NCI-H526 (cell line): ENCODE measurements around the gene PRPF40B.
A peak's percentile ranks its signal among the peaks of the same experiment; 100 is the strongest.

Experiments
- DNase-seq, 2 experiments: peaks; one replicate each; lab custom pipeline; 2025; lab: John Stamatoyannopoulos, UW

Gene PRPF40B

DNA sequence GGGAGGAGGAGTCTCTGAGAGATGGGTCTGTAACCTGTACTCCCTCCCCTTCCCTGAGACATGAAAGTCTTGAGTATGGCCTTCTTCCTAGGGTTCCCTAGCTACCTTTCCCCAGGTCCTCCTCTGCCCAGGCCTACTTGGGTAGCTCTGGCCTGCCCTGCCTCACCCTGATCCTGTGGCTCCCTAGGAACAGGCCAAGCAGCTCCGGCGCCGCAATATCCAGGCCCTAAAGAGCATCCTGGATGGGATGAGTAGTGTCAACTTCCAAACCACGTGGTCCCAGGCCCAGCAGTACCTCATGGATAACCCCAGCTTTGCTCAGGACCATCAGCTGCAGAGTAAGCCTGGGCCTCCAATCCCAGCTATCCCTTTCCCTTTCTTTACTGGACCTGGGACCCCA is 12.3 kb downstream of the PRPF40B start:
- no peak for DNase-seq

- DNase-seq, result no peak
Observed at GRCh38 chr12:49636574-49636973, 13.2 kb downstream of the PRPF40B start.

DNA sequence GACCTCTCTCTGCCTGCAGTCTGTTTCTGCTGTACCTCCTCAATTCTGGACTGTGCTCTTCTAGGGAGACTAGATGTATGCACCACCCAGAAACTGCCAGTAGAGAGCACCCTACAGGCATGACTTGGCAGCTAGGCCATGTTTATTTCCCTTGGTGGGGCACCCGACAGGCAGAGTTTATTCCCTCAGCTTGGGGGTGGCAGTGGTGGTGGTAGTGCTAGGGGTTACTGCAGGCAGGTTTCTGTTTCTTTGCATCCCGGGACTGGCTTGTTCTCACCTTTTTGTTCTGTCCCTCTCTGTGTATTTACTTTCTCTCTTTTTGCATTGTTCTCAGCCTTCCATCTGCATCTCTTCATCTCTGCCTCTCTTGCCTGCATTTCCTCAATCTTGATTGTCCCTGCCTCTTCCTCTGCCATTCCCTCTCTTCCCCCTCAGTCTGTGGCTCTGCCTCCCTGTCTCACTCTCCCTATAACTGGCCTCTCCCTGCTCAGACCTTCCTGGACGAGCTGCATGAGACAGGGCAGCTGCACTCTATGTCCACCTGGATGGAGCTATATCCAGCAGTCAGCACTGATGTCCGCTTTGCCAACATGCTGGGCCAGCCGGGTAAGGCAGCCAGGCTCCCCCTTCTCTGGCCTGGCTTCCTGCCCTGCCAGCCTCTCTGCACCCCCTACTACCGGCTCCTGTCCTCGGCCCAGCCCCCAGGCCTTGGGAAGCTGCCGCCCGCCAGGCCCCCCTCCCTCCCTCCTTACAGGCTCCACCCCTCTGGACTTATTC is 13.8 kb downstream of the PRPF40B start:
- peak; percentile 47 to 63 for DNase-seq

GRCh38 chr12:49641748-49642369 is 18.5 kb downstream of the PRPF40B start:
- DNase-seq, result no peak

GRCh38 chr12:49642370-49642802 is 19.0 kb downstream of the PRPF40B start:
- DNase-seq, result no peak

DNA sequence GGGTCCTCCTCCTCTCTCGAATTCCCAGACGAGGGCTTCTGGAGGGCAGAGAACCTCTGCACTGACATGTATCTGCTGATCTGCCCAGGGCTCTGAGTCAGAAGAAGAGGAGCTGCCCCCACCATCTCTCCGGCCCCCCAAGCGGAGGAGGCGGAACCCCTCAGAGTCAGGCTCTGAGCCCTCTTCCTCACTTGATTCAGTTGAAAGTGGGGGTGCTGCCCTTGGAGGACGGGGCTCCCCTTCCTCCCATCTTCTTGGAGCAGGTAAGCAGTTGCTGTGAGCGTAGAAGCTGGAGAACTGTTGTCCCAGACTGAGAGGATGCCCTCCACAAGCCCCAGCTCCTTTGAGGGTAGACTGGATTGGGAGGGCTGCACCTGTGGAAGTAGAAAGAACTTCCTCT is 19.8 kb downstream of the PRPF40B start:
- DNase-seq, result no peak

- no peak for DNase-seq
Observed at GRCh38 chr12:49643961-49644619, 20.7 kb downstream of the PRPF40B start.

DNA sequence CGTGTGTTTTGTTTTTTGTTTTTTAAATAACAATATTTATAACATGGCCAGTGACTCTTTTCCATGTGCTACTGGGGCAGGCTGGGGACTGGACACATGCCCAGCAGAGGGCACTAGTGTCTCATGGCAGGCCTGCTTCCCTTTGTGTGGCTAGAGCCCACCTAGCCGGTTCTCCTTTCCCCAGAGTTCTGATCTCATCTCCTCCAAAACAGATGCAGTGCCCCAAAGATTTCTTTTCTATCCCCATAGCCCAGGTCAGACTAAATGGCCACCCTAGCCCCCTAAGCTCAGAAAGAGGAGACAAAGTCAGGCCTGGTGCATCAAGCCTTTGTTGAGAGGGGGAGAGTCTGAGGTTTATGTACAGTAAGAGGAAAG is 21.2 kb downstream of the PRPF40B start:
- peak; percentile 23 to 72 for DNase-seq

DNA sequence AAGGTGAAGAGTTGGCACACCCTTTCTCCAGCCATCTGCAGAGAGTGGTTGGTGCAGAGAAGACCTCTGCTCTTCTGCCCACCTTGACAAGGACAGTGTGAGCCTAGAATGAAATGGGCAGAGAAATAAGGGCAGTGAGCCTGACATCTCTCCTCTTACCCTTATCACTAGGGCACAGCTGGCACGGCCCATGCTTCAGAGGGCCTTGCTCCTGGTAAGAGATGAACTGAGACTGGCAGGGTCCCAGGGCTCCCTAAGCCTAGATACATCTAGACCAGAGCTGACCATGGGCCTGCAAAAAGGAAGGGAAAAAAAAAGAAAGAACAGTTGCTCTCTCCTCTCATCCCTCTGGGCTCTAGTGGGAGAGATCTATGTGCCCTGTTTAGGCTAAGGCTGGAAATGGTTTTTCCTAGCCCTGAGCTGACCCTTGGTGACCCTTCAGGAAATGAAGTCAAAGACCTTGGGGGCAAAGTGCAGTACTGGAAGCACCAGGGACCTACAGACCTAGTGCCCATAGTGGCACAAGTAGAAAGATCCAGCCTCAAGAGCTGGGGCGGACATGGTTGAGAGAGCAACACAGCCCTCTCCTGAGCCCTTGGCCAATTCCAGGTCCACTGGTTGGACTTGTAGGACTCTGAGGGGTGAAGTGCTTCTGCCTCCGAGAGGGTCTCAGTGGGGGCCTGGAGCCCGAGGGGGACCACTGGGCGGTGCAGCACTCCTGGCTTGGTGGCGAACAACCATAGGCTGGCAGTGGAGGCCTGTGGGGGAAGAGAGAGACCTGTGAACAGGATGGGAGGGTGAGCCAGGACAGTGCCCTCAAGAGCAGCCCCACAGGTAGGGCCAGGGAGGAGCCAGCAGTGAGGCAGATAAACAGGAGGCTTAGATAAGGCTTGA is 22.0 kb downstream of the PRPF40B start:
- no peak for DNase-seq

DNA sequence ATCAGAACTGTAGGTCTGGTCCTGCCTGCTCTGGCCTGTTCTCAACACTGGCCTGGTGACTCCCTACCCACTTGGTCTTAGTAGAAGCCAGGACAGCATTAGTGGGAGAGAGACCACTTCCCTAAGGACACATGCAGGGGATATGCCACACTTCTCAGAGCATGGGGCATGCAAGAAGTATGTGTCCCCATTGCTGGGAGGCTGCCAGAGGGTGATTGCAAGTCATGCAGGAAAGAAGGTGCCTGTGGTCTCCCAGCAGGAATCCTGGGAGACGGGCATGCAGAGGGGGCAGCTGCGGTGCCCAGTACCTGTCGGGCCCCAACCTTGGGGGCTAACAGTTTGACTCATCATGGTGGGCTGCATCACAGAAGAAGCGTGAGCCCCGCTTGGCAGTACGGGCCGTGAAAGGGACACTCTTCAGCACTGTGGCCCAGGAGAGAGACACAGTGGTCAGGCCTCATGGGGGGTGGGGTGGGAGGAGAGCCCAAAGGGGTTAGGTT is 23.0 kb downstream of the PRPF40B start:
- DNase-seq, result no peak

DNA sequence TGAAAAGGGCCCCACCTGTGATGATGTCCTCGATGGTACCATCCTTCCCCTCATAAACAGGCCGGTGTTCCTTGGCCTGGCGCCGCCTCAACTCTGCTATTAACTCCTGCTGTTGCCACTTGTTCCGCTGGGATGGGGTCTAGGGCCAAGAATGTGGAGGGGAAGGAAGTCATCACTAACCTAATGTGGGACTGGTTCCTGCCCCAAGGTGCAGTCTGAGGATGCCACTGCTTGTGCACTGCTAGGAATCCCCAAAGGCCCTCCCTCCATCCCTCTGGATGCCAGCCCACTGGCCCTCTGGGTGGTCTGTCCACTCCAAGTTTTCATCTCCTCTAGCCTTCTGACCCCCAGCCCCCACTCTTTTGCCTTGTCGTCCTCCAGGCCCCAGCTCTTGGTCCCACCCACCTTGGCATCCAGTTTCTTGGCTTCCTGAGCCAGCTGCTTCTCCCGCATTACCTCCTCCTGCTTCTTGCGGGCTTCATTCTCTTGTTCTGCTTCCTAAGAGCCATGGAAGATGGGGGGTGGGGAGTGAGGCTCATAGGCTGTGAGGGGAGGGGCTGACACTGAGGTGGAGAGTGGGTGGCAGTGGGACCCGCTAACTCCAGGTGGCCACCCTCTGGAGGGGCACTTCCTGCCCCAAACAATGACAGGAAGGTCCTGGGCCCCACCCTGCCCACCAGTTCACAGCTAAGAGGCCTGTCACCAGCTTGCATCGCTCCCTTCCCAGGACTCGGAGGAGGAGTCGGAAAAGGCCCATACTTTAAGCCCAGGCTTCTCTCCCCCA is 23.7 kb downstream of the PRPF40B start:
- DNase-seq, result no peak

DNA sequence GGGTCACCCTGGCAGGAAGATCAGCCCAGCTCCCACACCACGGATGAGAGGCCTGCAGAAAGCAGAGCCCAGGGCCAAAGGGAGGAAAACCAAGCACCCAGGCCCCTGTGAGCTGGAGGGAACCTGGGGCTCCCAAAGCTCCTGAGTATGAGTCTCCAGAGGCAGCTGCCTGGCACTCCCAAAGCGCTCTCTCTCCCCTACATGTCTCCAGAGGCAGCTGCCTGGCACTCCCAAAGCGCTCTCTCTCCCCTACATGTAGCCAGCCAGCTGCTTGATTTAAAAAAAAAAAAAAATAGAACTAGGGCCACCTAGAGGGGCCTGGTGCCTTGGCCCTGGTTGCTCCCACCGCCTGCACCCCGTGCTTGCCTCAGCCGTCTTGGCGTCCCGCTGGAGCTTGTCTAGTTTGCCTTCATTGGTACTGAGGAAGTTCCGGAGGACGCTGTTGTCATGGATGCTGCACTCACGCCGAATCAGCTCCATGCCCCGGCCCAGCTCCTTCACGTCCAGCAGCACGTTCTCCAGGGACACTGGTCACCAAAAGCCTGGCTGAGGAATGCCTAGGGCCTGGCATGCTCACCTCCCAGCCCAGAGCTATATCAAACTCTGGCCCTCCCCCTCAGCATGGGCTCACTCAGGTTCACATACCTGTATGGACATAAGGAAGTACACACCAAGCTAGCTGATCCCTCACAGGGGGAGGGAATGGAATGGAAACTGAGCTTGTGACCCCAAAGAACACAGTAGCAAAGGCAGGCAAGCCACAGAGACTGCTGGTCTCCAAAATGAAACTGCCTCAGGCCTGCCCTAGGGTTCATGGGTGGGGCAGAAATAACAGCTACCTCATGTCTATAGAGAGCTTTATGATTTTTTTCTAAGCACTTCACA is 24.7 kb downstream of the PRPF40B start:
- DNase-seq, result no peak

- no peak for DNase-seq
Observed at GRCh38 chr12:49648712-49649003, 25.3 kb downstream of the PRPF40B start.

GRCh38 chr12:49649445-49649844 is 26.1 kb downstream of the PRPF40B start:
- DNase-seq, result no peak

GRCh38 chr12:49649892-49650291 is 26.5 kb downstream of the PRPF40B start:
- no peak for DNase-seq

- DNase-seq, result no peak
Observed at GRCh38 chr12:49651855-49652254, 28.5 kb downstream of the PRPF40B start.

GRCh38 chr12:49652921-49653520 is 29.7 kb downstream of the PRPF40B start:
- no peak for DNase-seq

DNA sequence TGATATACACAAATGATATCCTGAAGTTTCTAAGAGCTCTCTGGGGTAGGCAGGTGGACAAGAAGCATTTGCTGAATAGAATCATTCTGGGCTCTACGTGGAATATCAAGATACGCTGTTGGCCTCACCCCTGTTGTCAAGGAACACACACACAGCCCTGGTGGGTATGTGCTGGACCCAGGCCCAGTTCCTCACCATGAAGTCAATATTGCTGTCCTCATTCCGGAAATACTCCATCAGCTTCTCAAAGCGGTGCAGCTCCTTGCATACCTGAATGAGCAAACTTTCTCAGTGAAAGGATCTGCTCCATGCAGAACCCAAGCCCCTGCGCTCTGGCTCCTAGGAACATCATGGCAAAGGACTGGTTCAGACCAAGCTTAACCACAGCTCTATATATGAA is 31.4 kb downstream of the PRPF40B start:
- no peak for DNase-seq

GRCh38 chr12:49655595-49656236 is 32.4 kb downstream of the PRPF40B start:
- DNase-seq, result no peak
